NB4 (cell line): ENCODE data around the gene PDE7B.

Experiments
- CTCF ChIP-seq: IDR thresholded peaks from one replicate; pipeline ENCODE4 v1.5.1; 2012; ENCODE audit warnings: low read depth, low read length
- MAX ChIP-seq: IDR thresholded peaks from 2 replicates; pipeline ENCODE4 v1.6.1; 2011; ENCODE audit warnings: low read depth, low read length
- POLR2A ChIP-seq: IDR thresholded peaks from 2 replicates; pipeline ENCODE4 v1.6.1; 2011; ENCODE audit warnings: mild to moderate bottlenecking; ENCODE audit not compliant: insufficient read length; ENCODE audit errors: extremely low read depth

- no peak for TF ChIP-seq CTCF
- TF ChIP-seq POLR2A = no peak
- TF ChIP-seq MAX = no peak
These were observed 39.4 kb downstream of the PDE7B start for GRCh38 chr6:135890876-135891275.
